CD4-positive, CD25-positive, alpha-beta regulatory T cell (primary cell): Measurements from ENCODE around the gene PTHLH. TPM values are rescaled to one million over a fixed set of nuclear protein-coding genes. Genes with fewer than 3 reads are reported as not detected.

ENCODE experiments used
- ATAC-seq, 2 donors: fragments of 150-1000 bp; cut with Tn5 transposase; one replicate each; pipeline ENCODE4 v1.10.0; 2021; ENCODE audit warnings: low read depth in 2 of 2, moderate number of reproducible peaks in 2 of 2, moderate library complexity in 1 of 2
- DNase-seq, 3 donors: peaks; one replicate each; pipeline versions ENCODE4 v3.0.0 to v3.0.0-alpha.2; 2012 to 2022; ENCODE audit warnings: mixed read lengths in 1 of 3
- H3K27ac ChIP-seq: one replicate; pipeline ENCODE4 v1.7.0; 2013; ENCODE audit warnings: mild to moderate bottlenecking, low read length; ENCODE audit not compliant: insufficient read depth, poor library complexity, severe bottlenecking
- H3K27me3 ChIP-seq: one replicate; pipeline ENCODE4 v1.7.0; 2013; ENCODE audit warnings: low read length; ENCODE audit not compliant: control insufficient read depth, insufficient read depth
- H3K36me3 ChIP-seq: one replicate; pipeline ENCODE4 v1.7.0; 2013; ENCODE audit warnings: mild to moderate bottlenecking, low read length, moderate library complexity; ENCODE audit not compliant: control insufficient read depth, insufficient read depth
- H3K4me1 ChIP-seq: 2 replicates; pipeline ENCODE4 v1.7.0; 2013; ENCODE audit warnings: mild to moderate bottlenecking, low read length; ENCODE audit not compliant: insufficient read depth, control insufficient read depth, poor library complexity, severe bottlenecking
- H3K4me3 ChIP-seq: one replicate; pipeline ENCODE4 v1.7.0; 2013; ENCODE audit warnings: low read depth, mild to moderate bottlenecking, low read length, moderate library complexity
- H3K9me3 ChIP-seq, 2 experiments: 1 replicate in 1 of 2; 2 replicates in 1 of 2; pipeline ENCODE4 v1.7.0; 2013; ENCODE audit warnings: low read length in 2 of 2, mild to moderate bottlenecking in 1 of 2, moderate library complexity in 1 of 2; ENCODE audit not compliant: control insufficient read depth in 2 of 2
- H3K27ac Mint-ChIP-seq, 3 donors: one replicate each; pipeline ENCODE4 v1.8.0; 2020 to 2022; ENCODE audit warnings: mild to moderate bottlenecking in 3 of 3, mixed read lengths in 3 of 3, moderate library complexity in 2 of 3
- H3K27me3 Mint-ChIP-seq: one replicate; pipeline ENCODE4 v1.8.0; 2022; ENCODE audit warnings: mild to moderate bottlenecking, mixed read lengths
- H3K36me3 Mint-ChIP-seq: one replicate; pipeline ENCODE4 v1.8.0; 2020; ENCODE audit warnings: mixed read lengths
- H3K4me1 Mint-ChIP-seq, 4 donors: one replicate each; pipeline ENCODE4 v1.8.0; 2020 to 2022; ENCODE audit warnings: mixed read lengths in 4 of 4, mild to moderate bottlenecking in 1 of 4
- H3K4me3 Mint-ChIP-seq, 4 donors: one replicate each; pipeline ENCODE4 v1.8.0; 2020 to 2022; ENCODE audit warnings: mild to moderate bottlenecking in 4 of 4, mixed read lengths in 4 of 4, moderate library complexity in 3 of 4
- H3K9me3 Mint-ChIP-seq, 7 donors: one replicate each; pipeline ENCODE4 v1.8.0; 2020 to 2022; ENCODE audit warnings: mixed read lengths in 7 of 7, mild to moderate bottlenecking in 3 of 7, moderate library complexity in 2 of 7
- polyA plus RNA-seq, 4 donors: library from polyadenylated mRNA; unstranded; fragments of 300-500 nt; fragmentation: Illumina TruSeq; gene quantifications; one replicate each; pipeline ENCODE4 v1.2.3, GENCODE V29; 2021
- total RNA-seq: library from RNA; stranded (reverse); gene quantifications from one replicate; pipeline ENCODE4 v1.2.3, GENCODE V29; 2022

Gene PTHLH
- not detected for total RNA-seq
- under 1 TPM in 1 of 4 donors, not detected in 3; 0.15 TPM for polyA plus RNA-seq

GRCh38 chr12:27972721-27973120 is at the start of gene PTHLH:
TSS of gene PTHLH (minus strand) at chr12:27972733. CDS start at chr12:27969494, 3,239 bp downstream.
- DNase-seq: no peak
- Mint-ChIP-seq H3K4me1 (peaks cover 10 to 38% (median 24%) of the 10 kb centered on the region in 4 donors), H3K36me3 (peaks cover 2% of the 10 kb centered on the region), H3K9me3 (peaks cover 0 to 3% (median 0%) of the 10 kb centered on the region in 7 donors), H3K27ac (no peak within 1 kb of the TSS), H3K4me3 (peak within 1 kb of the TSS; percentile 45 to 76 (median 50)), H3K27me3 (peaks cover 94% of the 10 kb centered on the region)
- Histone ChIP-seq H3K27ac (no peak within 1 kb of the TSS), H3K36me3 (no peaks in the 10 kb centered on the region), H3K27me3 (peaks cover 45% of the 10 kb centered on the region), H3K4me3 (no peak within 1 kb of the TSS), H3K9me3 (no peaks in the 10 kb centered on the region), H3K4me1 (peaks cover 32% of the 10 kb centered on the region)
- ATAC-seq: no peak

- peaks cover 9% of the 10 kb centered on the region for H3K27me3 Mint-ChIP-seq
Observed at GRCh38 chr12:28021704-28022103, 49.2 kb upstream of the PTHLH start.

GRCh38 chr12:28017873-28018255 is 45.3 kb upstream of the PTHLH start:
- Mint-ChIP-seq H3K36me3 (no peaks in the 10 kb centered on the region), H3K4me3 (no peak overlapping the region), H3K9me3 (peaks cover 0 to 2% (median 0%) of the 10 kb centered on the region in 7 donors), H3K27ac (no peak overlapping the region), H3K27me3 (peaks cover 21% of the 10 kb centered on the region), H3K4me1 (no peaks in the 10 kb centered on the region)
- Histone ChIP-seq H3K4me1 (no peaks in the 10 kb centered on the region), H3K27me3 (no peaks in the 10 kb centered on the region), H3K9me3 (no peaks in the 10 kb centered on the region), H3K4me3 (no peak overlapping the region), H3K27ac (no peak overlapping the region), H3K36me3 (no peaks in the 10 kb centered on the region)
- no peak for ATAC-seq
- no peak for DNase-seq

More at GRCh38 chr12:28021704-28022103, 49.2 kb upstream of the PTHLH start:
- Mint-ChIP-seq H3K4me3 (no peak overlapping the region), H3K27ac (no peak overlapping the region), H3K9me3 (peaks cover 0 to 2% (median 0%) of the 10 kb centered on the region in 7 donors), H3K36me3 (peaks cover 3% of the 10 kb centered on the region), H3K4me1 (no peaks in the 10 kb centered on the region)
- H3K9me3 ChIP-seq: no peaks in the 10 kb centered on the region
- DNase-seq (no peak), ATAC-seq (no peak)
- H3K27ac ChIP-seq: no peak overlapping the region
- no peak overlapping the region for H3K4me3 ChIP-seq
- H3K36me3 ChIP-seq: no peaks in the 10 kb centered on the region
- H3K4me1 ChIP-seq: no peaks in the 10 kb centered on the region
- H3K27me3 ChIP-seq: peaks cover 2% of the 10 kb centered on the region

GRCh38 chr12:28017126-28017872 is 44.8 kb upstream of the PTHLH start:
- Histone ChIP-seq H3K4me1 (no peaks in the 10 kb centered on the region), H3K4me3 (no peak overlapping the region), H3K27me3 (no peaks in the 10 kb centered on the region), H3K27ac (no peak overlapping the region), H3K36me3 (no peaks in the 10 kb centered on the region), H3K9me3 (no peaks in the 10 kb centered on the region)
- Mint-ChIP-seq H3K9me3 (peaks cover 0 to 2% (median 0%) of the 10 kb centered on the region in 7 donors), H3K4me3 (no peak overlapping the region), H3K27me3 (peaks cover 21% of the 10 kb centered on the region), H3K4me1 (no peaks in the 10 kb centered on the region), H3K36me3 (no peaks in the 10 kb centered on the region), H3K27ac (no peak overlapping the region)
- no peak for ATAC-seq
- DNase-seq: no peak

GRCh38 chr12:28015165-28015564 is 42.6 kb upstream of the PTHLH start:
- no peak overlapping the region for H3K27ac ChIP-seq
- Mint-ChIP-seq H3K27me3 (peaks cover 17% of the 10 kb centered on the region), H3K4me3 (no peak overlapping the region), H3K4me1 (no peaks in the 10 kb centered on the region), H3K27ac (no peak overlapping the region), H3K9me3 (peaks cover 0 to 2% (median 0%) of the 10 kb centered on the region in 7 donors), H3K36me3 (no peaks in the 10 kb centered on the region)
- no peaks in the 10 kb centered on the region for H3K27me3 ChIP-seq
- H3K36me3 ChIP-seq: no peaks in the 10 kb centered on the region
- no peak overlapping the region for H3K4me3 ChIP-seq
- no peaks in the 10 kb centered on the region for H3K9me3 ChIP-seq
- no peaks in the 10 kb centered on the region for H3K4me1 ChIP-seq
- ATAC-seq (no peak), DNase-seq (no peak)

- H3K4me1 Mint-ChIP-seq: no peaks in the 10 kb centered on the region
- no peak for ATAC-seq
- no peaks in the 10 kb centered on the region for H3K36me3 Mint-ChIP-seq
- no peak overlapping the region for H3K4me3 Mint-ChIP-seq
- peaks cover 17% of the 10 kb centered on the region for H3K27me3 Mint-ChIP-seq
- no peak overlapping the region for H3K4me3 ChIP-seq
- H3K9me3 Mint-ChIP-seq: peaks cover 0 to 2% (median 0%) of the 10 kb centered on the region in 7 donors
- H3K27me3 ChIP-seq: no peaks in the 10 kb centered on the region
- H3K27ac Mint-ChIP-seq: no peak overlapping the region
- no peaks in the 10 kb centered on the region for H3K36me3 ChIP-seq
- DNase-seq: no peak
- H3K9me3 ChIP-seq: no peaks in the 10 kb centered on the region
- no peak overlapping the region for H3K27ac ChIP-seq
- no peaks in the 10 kb centered on the region for H3K4me1 ChIP-seq
Observed at GRCh38 chr12:28014196-28014595, 41.7 kb upstream of the PTHLH start.

GRCh38 chr12:28012333-28012918 is 39.9 kb upstream of the PTHLH start:
- Histone ChIP-seq H3K4me1 (no peaks in the 10 kb centered on the region), H3K27ac (no peak overlapping the region), H3K4me3 (no peak overlapping the region), H3K36me3 (no peaks in the 10 kb centered on the region), H3K9me3 (no peaks in the 10 kb centered on the region), H3K27me3 (no peaks in the 10 kb centered on the region)
- no peaks in the 10 kb centered on the region for H3K36me3 Mint-ChIP-seq
- no peak for ATAC-seq
- peak overlapping the region in 1 of 4 donors; percentile 45 for H3K4me3 Mint-ChIP-seq
- H3K9me3 Mint-ChIP-seq: peaks cover 0 to 6% (median 0%) of the 10 kb centered on the region in 7 donors
- H3K27me3 Mint-ChIP-seq: peaks cover 17% of the 10 kb centered on the region
- no peak overlapping the region for H3K27ac Mint-ChIP-seq
- DNase-seq: no peak
- no peaks in the 10 kb centered on the region for H3K4me1 Mint-ChIP-seq
